CD8-positive, alpha-beta memory T cell (primary cell): ENCODE data around the gene ZNF727. TPM values are rescaled to one million over a fixed set of nuclear protein-coding genes. Genes with fewer than 3 reads are reported as not detected.
"Not testable (repeated sequence)": the region's sequence is repeated elsewhere in the genome, so short reads cannot be mapped to it uniquely, and the experiment has no call there.

Experiments
- CTCF ChIA-PET: fragments of 350-600 bp; sonication (Branson Sonifier 250); formaldehyde crosslinking; loops from one replicate; lab custom pipeline; 2021; ENCODE audit warnings: antibody characterized with exemption; lab: Charles Lee
- POLR2A ChIA-PET: fragments of 350-600 bp; sonication (Branson Sonifier 250); formaldehyde crosslinking; loops from one replicate; lab custom pipeline; 2021; ENCODE audit warnings: antibody characterized with exemption; lab: Charles Lee
- DNase-seq, 5 donors: peaks; one replicate each; pipeline versions ENCODE4 v3.0.0 to v3.0.0-alpha.2; 2020 to 2022; ENCODE audit warnings: mixed read lengths in 1 of 5
- H3K27ac ChIP-seq: one replicate; pipeline ENCODE4 v1.7.0; 2013; ENCODE audit warnings: low read depth, mild to moderate bottlenecking, low read length, moderate library complexity
- H3K27me3 ChIP-seq: 2 replicates; pipeline ENCODE4 v1.7.0; 2013; ENCODE audit warnings: low read length, mild to moderate bottlenecking; ENCODE audit not compliant: insufficient read depth, poor library complexity, severe bottlenecking
- H3K36me3 ChIP-seq: 2 replicates; pipeline ENCODE4 v1.7.0; 2013; ENCODE audit warnings: mild to moderate bottlenecking, low read length, moderate library complexity; ENCODE audit not compliant: insufficient read depth
- H3K4me1 ChIP-seq: 2 replicates; pipeline ENCODE4 v1.7.0; 2013; ENCODE audit warnings: mild to moderate bottlenecking, low read length, moderate library complexity; ENCODE audit not compliant: insufficient read depth
- H3K4me3 ChIP-seq: 2 replicates; pipeline ENCODE4 v1.7.0; 2013; ENCODE audit warnings: mild to moderate bottlenecking, low read length
- H3K9me3 ChIP-seq: 2 replicates; pipeline ENCODE4 v1.7.0; 2013; ENCODE audit warnings: mild to moderate bottlenecking, low read length
- H3K27ac Mint-ChIP-seq, 8 donors: one replicate each; pipeline ENCODE4 v1.8.0; 2020 to 2021; ENCODE audit warnings: mixed read lengths in 8 of 8, mild to moderate bottlenecking in 6 of 8, inconsistent platforms in 3 of 8, moderate library complexity in 3 of 8
- H3K27me3 Mint-ChIP-seq, 2 donors: one replicate each; pipeline ENCODE4 v1.8.0; 2020 to 2021; ENCODE audit warnings: mixed read lengths in 2 of 2, mild to moderate bottlenecking in 1 of 2, moderate library complexity in 1 of 2
- H3K36me3 Mint-ChIP-seq, 3 donors: one replicate each; pipeline ENCODE4 v1.8.0; 2020 to 2021; ENCODE audit warnings: mixed read lengths in 3 of 3, inconsistent platforms in 1 of 3, mild to moderate bottlenecking in 1 of 3
- H3K4me1 Mint-ChIP-seq, 3 donors: one replicate each; pipeline ENCODE4 v1.8.0; 2020 to 2021; ENCODE audit warnings: mixed read lengths in 3 of 3, inconsistent platforms in 1 of 3, mild to moderate bottlenecking in 1 of 3
- H3K4me3 Mint-ChIP-seq, 7 donors: one replicate each; pipeline ENCODE4 v1.8.0; 2020 to 2021; ENCODE audit warnings: mixed read lengths in 7 of 7, mild to moderate bottlenecking in 6 of 7, moderate library complexity in 4 of 7, inconsistent platforms in 2 of 7
- H3K9me3 Mint-ChIP-seq, 5 donors: one replicate each; pipeline ENCODE4 v1.8.0; 2020 to 2022; ENCODE audit warnings: mixed read lengths in 5 of 5, mild to moderate bottlenecking in 3 of 5, moderate library complexity in 2 of 5, inconsistent platforms in 1 of 5
- polyA plus RNA-seq: library from polyadenylated mRNA; unstranded; fragments of 300-500 nt; fragmentation: Illumina TruSeq; gene quantifications from one replicate; pipeline ENCODE4 v1.2.3, GENCODE V29; 2021
- total RNA-seq, 2 experiments: library from RNA; stranded (reverse); gene quantifications; one replicate each; pipeline ENCODE4 v1.2.3, GENCODE V29; 2021

Gene ZNF727
- total and polyA plus RNA-seq, 3 experiments from 2014 or later, result 0.18 TPM; not detected in 2

- H3K4me1 ChIP-seq, result no peaks in the 10 kb centered on the region
- Mint-ChIP-seq H3K36me3 (peaks cover 0 to 3% (median 0%) of the 10 kb centered on the region in 3 donors), H3K4me1 (no peaks in the 10 kb centered on the region), H3K27me3 (peaks cover 0 to 2% of the 10 kb centered on the region in 2 donors), H3K4me3 (no peak overlapping the region), H3K27ac (no peak overlapping the region), H3K9me3 (peaks cover 24 to 53% (median 42%) of the 10 kb centered on the region in 5 donors)
- ChIA-PET POLR2A (no interaction called here), CTCF (no interaction called here)
- no peak overlapping the region for H3K4me3 ChIP-seq
- no peaks in the 10 kb centered on the region for H3K27me3 ChIP-seq
- DNase-seq, result no peak
- H3K9me3 ChIP-seq, result no peaks in the 10 kb centered on the region
- H3K27ac ChIP-seq, result no peak overlapping the region
- H3K36me3 ChIP-seq, result no peaks in the 10 kb centered on the region
Observed at GRCh38 chr7:64087501-64087900, 42.3 kb downstream of the ZNF727 start.

DNA sequence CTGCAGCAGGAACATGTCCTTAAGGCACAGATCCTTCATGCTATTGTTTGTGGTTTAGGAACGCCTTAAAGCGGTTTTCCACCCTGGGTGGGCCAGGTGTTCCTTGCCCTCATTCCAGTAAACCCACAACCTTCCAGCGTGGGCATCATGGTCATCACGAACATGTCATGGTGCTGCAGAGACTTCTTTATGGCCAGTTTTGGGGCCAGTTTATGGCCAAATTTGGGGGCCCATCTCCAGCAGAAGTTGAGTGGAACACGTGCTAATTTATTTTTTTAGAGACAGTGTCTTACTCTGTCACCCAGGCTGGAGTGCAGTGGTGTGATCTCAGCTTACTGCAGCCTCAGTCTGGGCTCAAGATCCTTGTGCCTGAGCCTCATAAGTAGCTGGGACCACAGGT lies 43.6 kb downstream of the ZNF727 start:
- DNase-seq, H3K4me3 ChIP-seq, H3K9me3 ChIP-seq, H3K27me3 ChIP-seq, H3K27ac ChIP-seq, CTCF ChIA-PET, H3K36me3 ChIP-seq, POLR2A ChIA-PET, H3K4me3 Mint-ChIP-seq, H3K4me1 ChIP-seq, H3K27ac Mint-ChIP-seq, H3K4me1 Mint-ChIP-seq, H3K36me3 Mint-ChIP-seq, H3K27me3 Mint-ChIP-seq: not testable (repeated sequence)
- H3K9me3 Mint-ChIP-seq, result peaks cover 24 to 52% (median 46%) of the 10 kb centered on the region in 5 donors

Other genes with a start within 250 kb of the ZNF727 start
- not detected for gene ZNF722, start 46.6 kb upstream of the ZNF727 start, total RNA-seq
- gene ZNF722, start 46.6 kb upstream of the ZNF727 start, polyA plus RNA-seq, result not detected
- not detected for gene ZNF735, start 161.8 kb downstream of the ZNF727 start, total RNA-seq
- not detected for gene ZNF735, start 161.8 kb downstream of the ZNF727 start, polyA plus RNA-seq
- not detected for gene ZNF679, start 183.0 kb downstream of the ZNF727 start, total RNA-seq
- gene ZNF679, start 183.0 kb downstream of the ZNF727 start, polyA plus RNA-seq, result not detected